Thyroid gland (tissue), 4 donors: ENCODE data around the gene LRMDA. TPM values are rescaled to one million over a fixed set of nuclear protein-coding genes. Genes with fewer than 3 reads are reported as not detected.

Source experiments
- DNase-seq, 2 donors: peaks; one replicate each; pipeline ENCODE4 v3.0.0-alpha.2; 2019
- H3K27ac ChIP-seq, 3 donors: fragments of 200-600 bp; sonication (generic); 1 replicate in 2 of 3; 2 replicates in 1 of 3; pipeline ENCODE4 v1.5.1; 2016 to 2019; ENCODE audit warnings: mild to moderate bottlenecking in 1 of 3, moderate library complexity in 1 of 3
- H3K27me3 ChIP-seq: fragments of 200-600 bp; sonication (generic); one replicate; pipeline ENCODE4 v1.5.1; 2019
- H3K36me3 ChIP-seq, 2 donors: fragments of 200-600 bp; sonication (generic); one replicate each; pipeline ENCODE4 v1.5.1; 2016 to 2019
- H3K4me1 ChIP-seq, 2 donors: fragments of 200-600 bp; sonication (generic); one replicate each; pipeline ENCODE4 v1.5.1; 2017 to 2019
- H3K4me3 ChIP-seq, 3 donors: fragments of 200-600 bp; sonication (generic); replicated peaks in 1 of 3; 1 replicate in 2 of 3; 2 replicates in 1 of 3; pipeline ENCODE4 v1.5.1; 2016; ENCODE audit warnings: mild to moderate bottlenecking in 1 of 3
- H3K9me3 ChIP-seq: fragments of 200-600 bp; sonication (generic); one replicate; pipeline ENCODE4 v1.5.1; 2017
- POLR2A ChIP-seq, 2 donors: fragments of 450-650 bp; IDR thresholded peaks; one replicate each; pipeline ENCODE4 v1.6.1; 2017; ENCODE audit warnings: antibody characterized with exemption in 2 of 2, mild to moderate bottlenecking in 2 of 2, moderate library complexity in 1 of 2
- WGBS, 2 donors: methylation state at CpG; one replicate each; pipeline ENCODE4 v1.1.5; 2017; 5-methylcytosine and 5-hydroxymethylcytosine counted together
- intact Hi-C: fragments of 100-400 bp; cut with DNase I; formaldehyde crosslinking; loops from one replicate; pipeline ENCODE4 v1.15.1; 2023
- total RNA-seq, 4 donors: library from RNA; depleted of rRNA; stranded (reverse); fragments of >200 nt; gene quantifications; one replicate each; pipeline ENCODE4 v1.2.3, GENCODE V29; 2016
- TF ChIP-seq, protein P1 (sequence below), 6 experiments: fragments of 200-600 bp in 3 of 6; fragments of 450-650 bp in 3 of 6; sonication (generic) in 3 of 6; IDR thresholded peaks; one replicate each; pipeline ENCODE4 v1.5.1; 2016 to 2019; ENCODE audit warnings: antibody characterized with exemption in 6 of 6, mild to moderate bottlenecking in 2 of 6, inconsistent platforms in 1 of 6, moderate library complexity in 1 of 6

LRMDA gene
- total RNA-seq, 4 donors from 2014 or later = 16.5 to 31.7 (median 23.2) TPM

DNA sequence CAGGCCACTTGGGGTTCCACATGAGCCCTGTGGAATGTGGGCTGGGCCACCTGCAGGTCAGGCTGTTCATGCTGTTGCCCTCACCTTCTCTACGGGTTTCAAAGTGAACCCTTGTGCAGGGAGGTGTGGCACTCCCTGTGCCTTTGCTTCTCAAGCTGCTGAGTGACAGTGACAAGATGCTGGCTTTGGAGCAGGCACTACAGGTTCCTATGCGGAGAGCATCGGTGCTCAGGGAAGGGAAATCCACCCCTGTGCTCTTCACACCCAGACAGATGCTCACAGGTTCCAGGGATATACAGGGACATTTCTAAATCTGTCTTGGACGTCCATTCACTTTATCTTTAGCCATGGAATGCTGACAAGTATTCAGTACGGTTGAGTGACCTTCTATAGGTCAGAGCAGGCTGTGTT is 1005.0 kb downstream of the LRMDA start:
- Histone ChIP-seq H3K9me3 (no peaks in the 10 kb centered on the region), H3K36me3 (no peaks in the 10 kb centered on the region), H3K27me3 (no peaks in the 10 kb centered on the region), H3K27ac (no peak overlapping the region), H3K4me1 (peaks cover 18 to 22% of the 10 kb centered on the region in 2 donors), H3K4me3 (no peak overlapping the region)
- TF ChIP-seq POLR2A (IDR thresholded peaks at IDR 0.05) = no peak
- TF ChIP-seq, protein P1, sequence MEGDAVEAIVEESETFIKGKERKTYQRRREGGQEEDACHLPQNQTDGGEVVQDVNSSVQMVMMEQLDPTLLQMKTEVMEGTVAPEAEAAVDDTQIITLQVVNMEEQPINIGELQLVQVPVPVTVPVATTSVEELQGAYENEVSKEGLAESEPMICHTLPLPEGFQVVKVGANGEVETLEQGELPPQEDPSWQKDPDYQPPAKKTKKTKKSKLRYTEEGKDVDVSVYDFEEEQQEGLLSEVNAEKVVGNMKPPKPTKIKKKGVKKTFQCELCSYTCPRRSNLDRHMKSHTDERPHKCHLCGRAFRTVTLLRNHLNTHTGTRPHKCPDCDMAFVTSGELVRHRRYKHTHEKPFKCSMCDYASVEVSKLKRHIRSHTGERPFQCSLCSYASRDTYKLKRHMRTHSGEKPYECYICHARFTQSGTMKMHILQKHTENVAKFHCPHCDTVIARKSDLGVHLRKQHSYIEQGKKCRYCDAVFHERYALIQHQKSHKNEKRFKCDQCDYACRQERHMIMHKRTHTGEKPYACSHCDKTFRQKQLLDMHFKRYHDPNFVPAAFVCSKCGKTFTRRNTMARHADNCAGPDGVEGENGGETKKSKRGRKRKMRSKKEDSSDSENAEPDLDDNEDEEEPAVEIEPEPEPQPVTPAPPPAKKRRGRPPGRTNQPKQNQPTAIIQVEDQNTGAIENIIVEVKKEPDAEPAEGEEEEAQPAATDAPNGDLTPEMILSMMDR (IDR thresholded peaks at IDR 0.05) = no peak
- intact Hi-C loops = no loop called here
- peak in 1 of 2 donors; percentile 14 for DNase-seq
- 34 to 42% methylated on average over 5 of the region's 5 CpGs for WGBS, 2 donors

- Histone ChIP-seq H3K36me3 (no peaks in the 10 kb centered on the region), H3K4me1 (peaks cover 18 to 22% of the 10 kb centered on the region in 2 donors), H3K4me3 (no peak overlapping the region), H3K27ac (no peak overlapping the region), H3K27me3 (no peaks in the 10 kb centered on the region), H3K9me3 (no peaks in the 10 kb centered on the region)
- no peak for DNase-seq
- intact Hi-C loops = no loop called here
- TF ChIP-seq, protein P1 (IDR thresholded peaks at IDR 0.05) = no peak
- no peak for TF ChIP-seq POLR2A (IDR thresholded peaks at IDR 0.05)
- 89 to 90% methylated on average over 1 of the region's 1 CpG for WGBS, 2 donors
Observed at GRCh38 chr10:76436981-76437380, 1005.6 kb downstream of the LRMDA start.

GRCh38 chr10:76440426-76440825 is 1009.0 kb downstream of the LRMDA start:
- TF ChIP-seq POLR2A (IDR thresholded peaks at IDR 0.05) = no peak
- TF ChIP-seq, protein P1 (IDR thresholded peaks at IDR 0.05) = no peak
- Histone ChIP-seq H3K4me1 (peaks cover 6 to 8% of the 10 kb centered on the region in 2 donors), H3K27me3 (no peaks in the 10 kb centered on the region), H3K27ac (no peak overlapping the region), H3K9me3 (no peaks in the 10 kb centered on the region), H3K4me3 (no peak overlapping the region), H3K36me3 (no peaks in the 10 kb centered on the region)
- intact Hi-C loops = no loop called here
- 83 to 85% methylated on average over 5 of the region's 5 CpGs for WGBS, 2 donors
- no peak for DNase-seq

DNA sequence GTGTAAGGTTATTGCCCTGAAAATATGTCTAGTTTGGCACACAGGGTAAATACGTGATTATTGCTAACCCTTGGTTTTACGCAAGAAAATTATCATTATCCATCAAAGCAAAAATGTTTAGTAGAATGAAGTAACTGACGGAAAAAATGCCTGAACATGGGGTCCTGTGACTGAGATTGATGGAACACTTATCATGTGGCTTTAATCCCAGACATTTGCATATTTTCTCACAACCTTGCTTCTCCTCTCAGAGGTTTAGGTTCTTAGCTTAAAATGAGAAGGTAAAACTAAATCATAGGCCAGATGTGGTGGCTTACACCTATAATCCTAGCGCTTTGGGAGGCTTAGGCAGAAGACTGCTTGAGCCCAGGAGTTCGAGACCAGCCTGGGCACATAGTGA is 1010.7 kb downstream of the LRMDA start:
- DNase-seq = no peak
- H3K36me3 ChIP-seq = no peaks in the 10 kb centered on the region
- H3K27ac ChIP-seq = no peak overlapping the region
- intact Hi-C loops = no loop called here
- no peaks in the 10 kb centered on the region for H3K27me3 ChIP-seq
- WGBS, 2 donors = 96 to 97% methylated on average over 5 of the region's 5 CpGs
- H3K9me3 ChIP-seq = no peaks in the 10 kb centered on the region
- no peak for TF ChIP-seq POLR2A (IDR thresholded peaks at IDR 0.05)
- TF ChIP-seq, protein P1 (IDR thresholded peaks at IDR 0.05) = no peak
- no peak overlapping the region for H3K4me3 ChIP-seq
- no peaks in the 10 kb centered on the region for H3K4me1 ChIP-seq

GRCh38 chr10:76444034-76444800 is 1012.8 kb downstream of the LRMDA start:
- Histone ChIP-seq H3K9me3 (no peaks in the 10 kb centered on the region), H3K27ac (peak overlapping the region in 1 of 3 donors; percentile 2), H3K4me1 (no peaks in the 10 kb centered on the region), H3K36me3 (no peaks in the 10 kb centered on the region), H3K27me3 (no peaks in the 10 kb centered on the region), H3K4me3 (no peak overlapping the region)
- TF ChIP-seq, protein P1 (IDR thresholded peaks at IDR 0.05) = no peak
- TF ChIP-seq POLR2A (IDR thresholded peaks at IDR 0.05) = no peak
- intact Hi-C loops = no loop called here
- 81 to 85% methylated on average over 6 of the region's 6 CpGs for WGBS, 2 donors
- no peak for DNase-seq
